GM18526 (cell line): ENCODE results near the gene OR10H4.

ENCODE experiments used
- POLR2A ChIP-seq: IDR thresholded peaks from 3 replicates; pipeline ENCODE4 v1.6.1; 2011; ENCODE audit not compliant: insufficient read length; ENCODE audit errors: extremely low read depth

OR10H4 gene

DNA sequence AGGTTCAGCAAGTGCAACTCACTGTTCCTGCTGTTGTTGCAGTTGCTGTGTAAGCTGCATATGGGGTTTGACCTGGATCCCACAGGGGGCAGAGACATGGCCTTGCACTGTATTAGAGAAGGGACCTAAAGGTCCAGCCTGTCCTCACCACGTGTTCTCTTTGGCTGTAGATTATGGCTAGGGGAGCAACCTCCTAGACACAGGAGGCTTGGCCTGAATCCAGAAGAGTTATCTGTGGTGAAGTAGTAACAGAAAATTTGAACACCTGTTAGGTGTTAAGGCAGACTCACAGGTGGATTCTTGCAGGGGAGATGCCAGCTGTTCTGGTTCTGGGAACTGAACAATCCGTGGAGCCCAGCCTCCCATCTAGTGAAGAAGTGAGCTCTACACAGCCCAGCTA is 11.0 kb upstream of the OR10H4 start:
- no peak for TF ChIP-seq POLR2A

DNA sequence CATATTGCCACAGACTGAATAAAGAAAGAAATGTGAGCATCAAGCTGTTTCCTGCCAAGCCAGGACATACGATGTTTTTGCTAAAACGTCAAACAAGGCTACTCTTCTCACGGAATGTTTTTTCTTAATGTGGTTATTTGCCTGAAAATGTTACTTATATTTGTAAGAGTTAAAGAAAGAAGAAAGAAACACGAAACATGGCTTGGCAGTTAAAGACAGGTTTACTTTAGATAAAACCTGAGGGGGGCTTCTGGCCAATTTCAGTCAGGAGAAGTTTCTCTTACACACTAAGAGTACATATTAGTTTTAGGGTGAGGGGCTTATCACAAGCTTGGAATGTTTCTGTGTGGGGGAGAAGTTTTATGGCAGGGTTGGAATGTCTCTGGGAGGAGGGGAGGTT is 4.4 kb upstream of the OR10H4 start:
- no peak for TF ChIP-seq POLR2A

DNA sequence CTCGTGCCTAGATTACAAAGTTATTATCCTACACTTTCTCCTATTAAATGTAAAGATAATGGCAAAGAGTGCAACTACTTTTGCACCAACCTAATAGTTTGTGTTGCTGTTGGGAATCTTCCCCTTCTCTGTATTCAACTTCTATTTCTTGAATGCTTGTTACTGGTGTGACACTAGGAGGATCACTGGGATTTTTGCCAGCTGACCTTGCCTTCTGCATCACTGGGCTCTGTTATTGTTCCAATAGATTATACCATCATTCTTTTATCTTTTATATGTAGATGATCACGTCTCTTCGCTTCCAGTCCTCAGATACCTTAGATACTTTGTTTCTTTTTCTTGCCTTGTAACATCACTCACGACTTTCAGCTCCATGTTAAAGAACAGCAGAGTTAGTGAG is 3.5 kb upstream of the OR10H4 start:
- TF ChIP-seq POLR2A: no peak

DNA sequence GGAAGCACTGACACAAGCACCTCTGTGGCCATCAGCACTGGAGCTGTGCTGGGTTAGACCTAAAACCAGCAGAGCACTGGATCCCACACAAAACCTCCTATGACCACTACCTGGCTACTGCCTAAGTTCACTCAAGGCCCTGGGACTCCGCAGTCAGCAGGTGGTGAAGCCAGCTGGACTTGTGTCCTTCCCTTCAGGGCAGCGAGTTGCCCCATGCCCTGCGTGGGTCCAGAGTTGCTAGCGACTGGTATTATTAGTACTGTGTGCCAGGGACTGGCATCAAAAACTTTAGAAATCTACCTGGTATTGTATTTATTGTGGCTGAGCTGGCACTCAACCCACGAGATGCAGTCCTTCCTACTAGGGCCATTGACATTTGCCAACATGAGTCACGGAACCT is 6.0 kb downstream of the OR10H4 start:
- TF ChIP-seq POLR2A: no peak

DNA sequence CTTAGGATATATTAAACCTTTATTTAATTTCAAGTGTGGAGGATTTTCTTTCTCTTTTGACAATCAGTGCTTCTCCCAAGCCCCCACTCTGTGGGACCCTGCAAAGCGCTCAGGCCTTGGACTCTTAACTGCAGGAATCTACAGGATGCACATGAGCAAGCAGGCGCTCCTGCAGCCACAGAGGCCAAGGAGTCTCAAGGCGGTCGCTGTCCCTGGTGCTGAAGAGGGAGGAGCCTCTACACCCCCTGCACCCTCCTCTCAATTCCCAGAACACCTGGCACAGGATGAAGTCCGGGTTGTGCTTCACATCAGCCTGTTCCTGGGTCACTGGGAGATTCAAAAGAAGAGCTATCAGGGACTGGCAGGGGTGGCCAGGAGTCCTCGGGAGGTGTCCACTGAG is 13.5 kb downstream of the OR10H4 start:
- no peak for TF ChIP-seq POLR2A

DNA sequence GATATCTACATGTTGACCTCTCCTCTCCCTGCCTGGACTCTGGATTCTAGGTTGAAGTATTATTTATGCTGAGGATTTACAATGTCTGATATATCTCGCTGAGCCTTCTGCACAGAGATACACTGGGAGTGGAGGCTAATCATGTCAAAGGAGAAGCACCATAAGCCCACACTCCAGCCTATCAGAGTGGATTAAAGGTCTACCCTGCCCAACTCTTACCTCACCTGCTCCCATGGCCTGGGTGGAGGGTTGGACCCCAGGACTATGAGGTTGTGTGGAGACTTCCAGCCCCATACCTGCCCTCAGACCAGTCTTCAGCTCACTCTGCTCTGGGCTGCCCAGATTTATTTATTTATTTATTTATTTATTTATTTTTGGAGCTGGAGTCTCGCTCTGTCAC is 15.4 kb downstream of the OR10H4 start:
- no peak for TF ChIP-seq POLR2A

DNA sequence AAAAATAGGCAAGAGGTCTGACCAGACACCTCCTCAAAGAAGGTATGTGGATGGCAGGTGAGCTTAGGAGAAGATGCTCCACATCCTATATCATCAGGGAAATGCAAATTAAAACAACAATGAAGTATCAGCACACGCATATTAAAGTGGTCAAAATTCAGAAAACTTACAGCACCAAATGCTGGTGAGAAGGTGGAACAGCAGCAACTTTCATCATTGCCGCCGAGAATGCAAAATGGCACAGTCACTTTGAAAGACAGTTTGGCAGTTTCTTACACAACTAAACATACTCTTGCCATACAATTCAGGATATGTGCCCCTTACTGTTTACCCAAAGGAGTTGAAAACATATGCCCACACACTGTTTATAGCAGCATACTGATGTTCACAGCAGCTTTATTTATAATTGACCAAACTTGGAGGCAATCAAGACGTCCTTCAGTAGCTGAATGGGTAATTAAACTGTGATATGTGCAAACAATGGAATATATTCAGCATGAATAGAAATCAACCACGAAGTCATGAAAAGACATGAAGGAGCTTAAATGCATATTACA is 22.5 kb downstream of the OR10H4 start:
- TF ChIP-seq POLR2A: no peak

DNA sequence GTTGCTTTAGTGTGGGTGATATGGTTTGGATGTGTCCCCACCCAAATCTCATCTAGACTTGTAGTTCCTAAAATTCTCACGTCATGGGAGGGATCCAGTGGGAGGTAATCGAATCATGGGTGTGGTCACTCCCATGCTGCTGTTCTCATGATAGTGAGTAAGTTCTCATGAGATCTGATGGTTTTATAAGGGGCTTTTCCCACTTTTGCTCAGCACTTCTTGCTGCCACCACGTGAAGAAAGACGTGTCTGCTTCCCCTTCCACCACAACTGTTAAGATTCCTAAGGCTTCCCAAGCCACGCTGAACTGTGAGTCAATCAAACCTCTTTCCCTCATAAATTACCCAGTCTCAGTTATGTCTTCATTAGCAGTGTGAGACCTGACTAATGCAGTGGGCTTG is 26.0 kb downstream of the OR10H4 start:
- no peak for TF ChIP-seq POLR2A

DNA sequence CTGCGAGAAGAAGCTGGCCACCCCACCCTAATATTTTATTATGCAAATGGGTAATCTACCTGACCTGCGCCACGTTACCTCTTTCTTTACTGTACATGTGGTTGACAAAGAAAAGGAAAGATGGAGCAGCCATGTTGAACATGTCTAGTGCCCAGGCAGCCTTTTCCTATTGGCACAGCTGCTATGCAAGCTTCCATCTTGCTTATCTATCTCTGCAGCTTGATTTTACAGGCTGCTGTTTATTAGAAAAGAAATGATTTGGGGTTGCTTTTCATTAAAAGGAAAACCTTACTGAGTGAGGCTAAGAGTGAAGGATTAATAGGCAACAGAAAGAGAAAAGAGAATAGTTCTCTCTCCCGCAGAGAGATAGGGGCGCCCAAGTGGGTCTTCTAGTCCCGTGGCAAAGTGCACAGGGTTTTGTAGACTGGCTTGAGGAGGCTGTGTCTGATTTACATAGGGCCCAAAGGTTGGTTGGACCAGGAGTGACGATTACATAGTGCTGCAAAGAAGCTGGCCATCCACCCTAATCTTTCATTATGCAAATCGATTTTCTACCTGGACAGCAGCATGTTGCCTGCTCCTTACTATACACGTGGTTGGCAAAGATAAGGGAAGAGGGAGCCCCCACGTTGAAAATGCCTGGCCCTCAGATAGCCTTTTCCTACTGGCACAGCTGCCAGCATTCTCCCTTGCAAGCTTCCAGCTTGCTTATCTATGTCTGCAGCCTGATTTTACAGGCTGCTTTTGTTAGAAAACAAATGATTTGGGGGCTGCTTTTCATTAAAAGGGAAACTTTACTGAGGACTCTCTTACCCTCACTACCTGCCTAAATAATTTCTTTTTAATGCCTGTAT is 28.3 kb downstream of the OR10H4 start:
- TF ChIP-seq POLR2A: no peak

DNA sequence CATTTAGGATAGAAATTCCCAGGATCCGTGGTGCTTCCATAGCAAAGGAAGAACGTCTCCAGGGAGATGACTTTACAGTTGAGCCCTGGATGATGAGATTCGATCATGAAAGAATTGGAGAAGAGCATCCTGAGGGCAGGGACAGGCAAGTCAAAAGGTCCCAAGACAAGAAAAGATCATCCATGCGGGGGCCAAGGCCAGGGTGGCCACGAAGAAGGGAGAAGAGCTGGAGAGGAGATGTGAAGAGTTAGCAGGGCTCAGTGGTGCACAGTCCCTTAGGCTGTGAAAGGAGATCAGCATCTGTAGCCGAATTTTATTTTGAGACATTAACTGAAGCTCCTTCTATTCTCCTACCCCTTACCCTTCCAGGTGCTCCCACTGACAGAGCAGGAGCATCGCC is 28.9 kb downstream of the OR10H4 start:
- no peak for TF ChIP-seq POLR2A

DNA sequence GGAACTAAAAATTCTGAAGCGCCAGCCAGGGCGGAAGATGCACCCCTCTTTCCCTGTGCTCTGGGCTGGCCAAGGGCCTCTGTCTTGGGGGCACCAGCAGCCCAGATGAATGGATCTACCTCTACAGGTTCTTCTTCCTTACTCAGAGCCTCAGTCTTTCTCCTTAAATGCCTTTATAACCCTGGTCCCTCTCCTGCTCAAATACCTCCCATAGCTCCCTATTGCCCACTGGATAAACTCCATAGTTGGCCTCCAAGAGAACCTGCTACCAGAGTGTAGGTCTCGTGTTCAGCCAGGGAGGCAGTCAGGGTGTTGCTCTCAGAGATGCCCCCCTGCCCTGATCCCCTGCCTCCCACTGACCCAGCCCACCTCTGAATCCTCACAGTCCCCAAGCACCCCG is 30.5 kb downstream of the OR10H4 start:
- no peak for TF ChIP-seq POLR2A

DNA sequence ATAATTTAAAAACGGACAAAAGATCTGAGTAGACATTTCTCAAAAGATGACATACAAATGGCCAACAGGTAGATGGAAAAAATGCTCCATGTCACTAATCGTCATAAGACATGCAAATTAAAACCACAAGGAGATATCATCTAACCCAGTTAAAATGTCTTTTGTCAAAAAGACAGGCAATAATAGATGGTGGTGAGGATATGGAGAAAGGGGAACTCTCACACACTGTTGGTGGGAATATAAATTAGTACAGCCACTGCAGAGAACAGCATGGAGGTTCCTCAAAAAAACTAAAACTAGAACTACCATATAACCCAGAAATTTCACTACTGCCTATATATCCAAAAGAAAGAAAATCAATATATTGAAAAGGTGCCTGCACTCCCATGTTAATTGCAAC is 37.9 kb downstream of the OR10H4 start:
- no peak for TF ChIP-seq POLR2A

DNA sequence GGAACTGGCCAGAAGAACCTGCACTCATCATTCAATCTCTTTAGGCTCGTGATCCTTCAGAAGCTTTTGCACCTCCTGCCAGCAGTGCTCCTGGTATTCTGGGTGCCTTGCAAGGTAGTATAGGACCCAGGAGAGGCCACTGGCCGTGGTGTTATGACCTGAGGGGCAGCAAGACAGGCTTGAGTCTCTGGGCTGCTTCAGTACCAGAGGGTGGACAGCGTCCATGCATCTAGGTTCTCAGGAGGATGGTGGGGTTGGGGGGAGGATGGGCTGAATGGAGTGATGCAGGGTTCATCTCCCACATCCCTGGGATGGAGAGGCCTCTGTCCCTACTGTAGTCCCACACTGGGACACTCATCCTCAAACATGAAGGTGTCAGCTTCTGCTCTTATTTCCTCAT is 41.1 kb downstream of the OR10H4 start:
- TF ChIP-seq POLR2A: no peak

DNA sequence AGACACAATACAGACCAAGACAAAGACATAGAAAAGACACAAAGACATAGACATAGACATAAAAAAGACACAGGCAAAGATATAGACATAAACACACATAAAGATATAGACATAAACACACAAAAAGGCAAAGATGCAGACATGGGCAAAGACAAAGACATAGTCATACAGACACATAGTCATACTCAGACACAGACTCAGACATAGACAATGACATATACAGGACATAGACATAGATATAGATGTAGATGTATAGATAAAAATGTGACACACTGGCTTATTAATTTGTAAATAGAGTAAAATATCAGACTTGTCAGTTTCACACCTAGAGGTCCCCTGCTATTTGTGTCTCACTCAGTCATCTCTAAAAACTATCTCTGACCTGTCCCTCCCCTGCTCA is 42.8 kb downstream of the OR10H4 start:
- TF ChIP-seq POLR2A: no peak

DNA sequence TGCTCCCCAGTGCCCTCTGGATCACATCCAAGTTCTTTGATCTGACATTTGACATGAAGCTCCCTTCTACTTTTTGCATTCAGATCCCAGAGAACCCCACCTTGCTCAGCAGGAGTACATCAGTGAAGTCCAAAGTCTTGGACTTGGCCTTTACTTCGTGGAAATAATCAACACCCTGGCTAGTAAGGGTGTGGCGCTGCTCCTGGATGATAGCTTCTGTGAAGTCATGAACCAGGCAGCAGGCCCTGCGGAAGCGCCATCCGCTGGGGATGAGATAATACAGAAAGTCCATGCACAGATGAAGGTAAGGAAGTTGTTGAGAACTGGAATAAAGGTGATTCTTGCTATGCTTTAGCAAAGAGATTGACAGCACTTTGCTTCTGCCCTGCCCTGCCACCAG is 43.2 kb downstream of the OR10H4 start:
- no peak for TF ChIP-seq POLR2A

DNA sequence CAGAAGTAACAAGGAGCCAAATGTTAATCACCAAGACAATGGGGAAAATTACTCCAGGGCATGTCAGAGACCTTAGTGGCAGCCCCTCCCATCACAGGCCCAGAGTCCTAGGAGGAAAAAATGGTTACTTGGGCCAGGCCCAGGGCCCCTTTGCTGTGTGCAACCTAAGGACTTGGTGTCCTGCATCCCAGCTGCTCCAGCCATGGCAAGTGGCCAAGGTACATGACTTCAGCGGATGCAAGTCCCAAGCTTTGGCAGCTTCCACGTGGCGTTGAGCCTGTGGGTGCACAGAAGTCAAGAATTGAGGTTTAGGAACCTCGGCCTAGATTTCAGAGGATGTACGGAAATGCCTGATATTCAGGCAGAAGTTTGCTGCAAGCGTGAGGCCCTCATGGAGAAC is 46.7 kb downstream of the OR10H4 start:
- TF ChIP-seq POLR2A: no peak

DNA sequence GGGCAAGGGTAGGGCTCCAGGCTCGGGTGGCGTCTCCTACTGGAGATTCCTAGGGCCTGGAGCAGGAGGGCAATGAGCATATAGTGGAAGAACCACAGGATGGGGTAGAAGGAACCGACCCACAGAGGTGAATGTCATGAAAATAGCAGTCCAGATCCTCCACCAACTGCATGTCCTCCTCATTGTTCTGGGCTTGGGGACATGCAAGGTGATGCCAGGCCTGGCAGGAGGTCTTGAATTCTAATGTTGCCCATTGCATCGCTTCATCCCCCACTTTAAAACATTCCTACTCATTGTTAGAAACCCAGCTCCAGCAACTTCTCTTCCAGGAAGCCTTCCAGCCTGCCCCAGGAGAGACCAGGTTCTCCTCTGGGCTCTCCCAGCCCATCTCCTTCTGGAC is 49.4 kb downstream of the OR10H4 start:
- no peak for TF ChIP-seq POLR2A
